AG10803 (cell line): ENCODE data around the gene DAPK1.

Experiments used
- DNase-seq: peaks from one replicate; pipeline ENCODE4 v3.0.0; 2010; ENCODE audit warnings: low read depth
- H3K4me3 ChIP-seq: 2 replicates; pipeline ENCODE4 v1.5.1; 2011; ENCODE audit warnings: mild to moderate bottlenecking, low read length, control low read depth
- CTCF ChIP-seq: conservative IDR thresholded peaks from 2 replicates; pipeline ENCODE4 v1.5.1; 2011; ENCODE audit warnings: mild to moderate bottlenecking, low read length, control low read depth, inconsistent platforms

DAPK1 gene

GRCh38 chr9:87585123-87585855 lies 87.6 kb downstream of the DAPK1 start:
- no peak for TF ChIP-seq CTCF
- peak; percentile 13 for DNase-seq
- H3K4me3 ChIP-seq, result no peak overlapping the region

DNA sequence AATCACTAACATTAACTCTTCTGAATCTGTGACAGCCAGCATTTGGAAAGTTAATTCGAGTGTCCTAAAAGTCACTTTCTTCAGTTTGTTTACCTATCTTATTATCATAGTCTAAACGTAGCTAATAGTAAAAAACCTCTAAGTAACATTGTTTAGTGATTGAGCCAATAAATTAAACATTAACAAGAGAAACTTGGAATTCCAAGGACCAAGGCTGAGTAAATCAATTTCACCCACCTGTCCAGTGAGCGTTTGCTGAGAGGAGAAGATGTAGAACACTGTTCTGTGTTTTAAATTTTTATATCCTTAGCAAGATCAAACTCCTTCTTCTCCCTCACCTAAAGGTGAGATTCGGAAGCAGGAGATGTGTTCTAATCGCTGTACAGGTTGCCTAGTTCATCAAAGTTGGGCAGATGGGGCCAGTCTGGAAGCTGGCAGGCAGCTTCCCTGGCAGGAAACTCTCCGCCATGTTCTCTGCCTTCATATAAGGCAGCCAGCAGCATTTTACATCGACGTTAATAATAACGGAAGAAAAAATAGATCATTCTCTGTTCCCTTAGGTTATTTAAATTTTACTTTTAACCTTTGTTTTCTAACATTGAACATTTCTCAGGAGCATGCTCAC lies 89.2 kb downstream of the DAPK1 start:
- no peak for TF ChIP-seq CTCF
- no peak overlapping the region for H3K4me3 ChIP-seq
- no peak for DNase-seq

- DNase-seq, result peak; percentile 20
- no peak overlapping the region for H3K4me3 ChIP-seq
- TF ChIP-seq CTCF, result no peak
These were observed 89.7 kb downstream of the DAPK1 start for GRCh38 chr9:87587356-87587745.

- H3K4me3 ChIP-seq, result no peak overlapping the region
- no peak for TF ChIP-seq CTCF
- no peak for DNase-seq
These were observed 90.2 kb downstream of the DAPK1 start for GRCh38 chr9:87587864-87588263.

GRCh38 chr9:87588339-87588738 lies 90.7 kb downstream of the DAPK1 start:
- DNase-seq, result no peak
- no peak for TF ChIP-seq CTCF
- no peak overlapping the region for H3K4me3 ChIP-seq

DNA sequence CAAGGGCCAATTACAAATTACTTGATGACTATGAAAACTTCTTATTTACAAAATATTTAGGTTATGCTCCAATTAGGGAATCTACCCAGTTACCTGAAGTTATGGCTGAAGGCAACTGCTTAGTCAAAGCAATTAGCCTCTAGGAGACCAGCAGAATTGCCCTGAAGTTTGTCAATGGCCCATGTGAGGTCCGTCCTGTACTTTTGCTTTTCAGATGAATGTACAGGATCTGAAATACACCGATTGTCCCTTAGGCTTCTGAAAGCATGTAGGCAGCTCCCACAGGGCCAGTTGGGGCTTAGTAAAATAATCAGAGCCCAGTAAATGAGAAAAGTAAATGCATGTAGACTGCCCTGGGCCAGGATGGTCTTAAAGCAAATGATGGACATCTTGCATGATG lies 93.3 kb downstream of the DAPK1 start:
- H3K4me3 ChIP-seq, result no peak overlapping the region
- TF ChIP-seq CTCF, result no peak
- no peak for DNase-seq
